Left cardiac atrium (tissue), 4 donors: Measurements from ENCODE around the gene INTS6. TPM values are rescaled to one million over a fixed set of nuclear protein-coding genes. Genes with fewer than 3 reads are reported as not detected.
A peak's percentile ranks its signal among the peaks of the same experiment; 100 is the strongest.

ENCODE experiments used
- ATAC-seq, 2 donors: fragments of 200-7000 bp; cut with Tn5 transposase; one replicate each; pipeline ENCODE4 v1.9.1; 2020; ENCODE audit warnings: mild to moderate bottlenecking in 2 of 2, moderate library complexity in 2 of 2
- DNase-seq: peaks from one replicate; pipeline ENCODE4 v3.0.0-alpha.2; 2020
- intact Hi-C, 2 donors: fragments of 100-400 bp; cut with DNase I; formaldehyde crosslinking; loops; one replicate each; pipeline versions ENCODE4 v1.14.1 to v1.15.1; 2022 to 2023
- long read RNA-seq: library from polyadenylated mRNA; unstranded; transcript quantifications from one replicate; pipeline ENCODE4 v2.0.0, GENCODE V29; 2021
- total RNA-seq, 2 donors: library from RNA; stranded (reverse); fragmentation: NEBNext Ultra II Directional; extraction: Animal tissue kit (Norgen Biotek cat#: 25700); gene quantifications; one replicate each; pipeline ENCODE4 v1.2.1, GENCODE V29; 2021
- donor health status: DM: no; HTN: yes; CAD: no.
- donor health status: DM: no; HTN: yes; CAD: no; lungs with severe emphysema.
- donor health status: DM: yes; HTN: yes; CAD: no.
- donor health status: Dilated cardiomyopathy.

INTS6 gene
- 10 to 100 TPM; 23.9 to 25.3 TPM for total RNA-seq
- long read RNA-seq, partial matches to known transcripts = 3 of 5 reads
- long read RNA-seq, other reads (novel, unspliced or antisense) = 1 of 5 reads

- DNase-seq (peak; percentile 99), ATAC-seq (peak; percentile 91 to 94)
- intact Hi-C loops = loop anchor here (2.0 to 10.0 kb wide), 3 partner anchors 132 to 350 kb away; partner anchors contain the start of gene WDFY2 (in 2 of the 2)
Measured at GRCh38 chr13:51452361-51453206, at the start of gene INTS6. TSS of gene INTS6 (minus strand) at chr13:51453036. CDS start at chr13:51452525, 511 bp downstream.

- no peak for DNase-seq
- intact Hi-C loops = no loop called here
- no peak for ATAC-seq
Measured at GRCh38 chr13:51502153-51502651, 49.4 kb upstream of the INTS6 start.

GRCh38 chr13:51501592-51502152 is 48.8 kb upstream of the INTS6 start:
- no peak for DNase-seq
- intact Hi-C loops = no loop called here
- no peak for ATAC-seq

- DNase-seq = no peak
- no peak for ATAC-seq
- intact Hi-C loops = no loop called here
Measured at GRCh38 chr13:51501096-51501495, 48.3 kb upstream of the INTS6 start.

- no peak for DNase-seq
- intact Hi-C loops = no loop called here
- ATAC-seq = peak in 1 of 2 donors; percentile 83
Measured at GRCh38 chr13:51500687-51501086, 47.9 kb upstream of the INTS6 start.

GRCh38 chr13:51499841-51500240 is 47.0 kb upstream of the INTS6 start:
- intact Hi-C loops = no loop called here
- DNase-seq = no peak
- no peak for ATAC-seq

- intact Hi-C loops = no loop called here
- ATAC-seq (no peak), DNase-seq (no peak)
Measured at GRCh38 chr13:51495316-51495715, 42.5 kb upstream of the INTS6 start.

- ATAC-seq (no peak), DNase-seq (no peak)
- intact Hi-C loops = no loop called here
Measured at GRCh38 chr13:51494156-51494555, 41.3 kb upstream of the INTS6 start.

GRCh38 chr13:51488212-51488611 is 35.4 kb upstream of the INTS6 start:
- DNase-seq (no peak), ATAC-seq (no peak)
- intact Hi-C loops = no loop called here

- ATAC-seq (no peak), DNase-seq (no peak)
- intact Hi-C loops = no loop called here
Measured at GRCh38 chr13:51481656-51482055, 28.8 kb upstream of the INTS6 start.

GRCh38 chr13:51479199-51479523 is 26.3 kb upstream of the INTS6 start:
- no peak for DNase-seq
- intact Hi-C loops = no loop called here
- no peak for ATAC-seq

- no peak for ATAC-seq
- DNase-seq = no peak
- intact Hi-C loops = no loop called here
Measured at GRCh38 chr13:51478418-51479198, 25.8 kb upstream of the INTS6 start.

GRCh38 chr13:51477653-51478324 is 25.0 kb upstream of the INTS6 start:
- DNase-seq (no peak), ATAC-seq (no peak)
- intact Hi-C loops = no loop called here

GRCh38 chr13:51477149-51477548 is 24.3 kb upstream of the INTS6 start:
- no peak for ATAC-seq
- DNase-seq = no peak
- intact Hi-C loops = no loop called here

- intact Hi-C loops = no loop called here
- no peak for DNase-seq
- ATAC-seq = no peak
Measured at GRCh38 chr13:51475727-51476501, 23.1 kb upstream of the INTS6 start.

GRCh38 chr13:51469790-51470189 is 17.0 kb upstream of the INTS6 start:
- no peak for ATAC-seq
- DNase-seq = no peak
- intact Hi-C loops = no loop called here

GRCh38 chr13:51467730-51468129 is 14.9 kb upstream of the INTS6 start:
- no peak for ATAC-seq

GRCh38 chr13:51465124-51465523 is 12.3 kb upstream of the INTS6 start:
- intact Hi-C loops = no loop called here
- ATAC-seq (no peak), DNase-seq (no peak)

More at GRCh38 chr13:51467730-51468129, 14.9 kb upstream of the INTS6 start:
- no peak for DNase-seq
- intact Hi-C loops = no loop called here
